ENCODE data around the gene FECH.

The FECH gene

DNA sequence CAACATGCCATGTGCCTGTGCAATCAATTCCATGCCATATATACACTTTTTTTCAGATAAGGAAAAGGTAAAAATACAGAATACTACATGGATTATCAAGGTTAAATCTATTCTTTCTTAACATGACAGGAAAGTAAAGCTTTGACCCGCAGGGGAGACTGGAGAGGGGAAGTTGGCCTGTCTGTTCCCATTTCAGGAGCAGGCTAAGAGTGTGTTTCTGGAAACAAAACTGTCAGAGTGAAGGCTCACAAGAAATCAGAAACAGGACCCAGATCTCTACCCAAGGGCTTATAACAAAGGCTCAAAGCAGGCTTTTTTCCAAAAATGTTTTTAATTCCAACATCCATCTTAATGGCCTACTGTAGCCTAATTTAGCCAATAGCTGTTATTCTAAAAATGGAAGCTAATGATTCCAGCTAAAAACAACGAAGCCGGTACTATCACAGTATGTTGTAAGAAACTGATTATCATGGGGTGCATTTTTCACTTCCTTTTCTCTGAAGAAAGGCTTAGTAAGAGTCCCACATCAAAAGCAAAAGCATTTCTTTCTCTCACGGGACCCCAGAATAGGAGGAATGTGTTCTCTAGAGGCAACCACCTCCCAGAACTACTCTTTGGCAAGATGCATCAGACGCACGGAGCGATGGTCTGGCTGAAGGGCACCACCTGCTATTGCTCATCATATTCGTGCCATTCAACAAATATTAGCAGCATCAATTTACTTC, 41.4 kb downstream of the FECH start:
- TF ChIP-seq, protein P1, sequence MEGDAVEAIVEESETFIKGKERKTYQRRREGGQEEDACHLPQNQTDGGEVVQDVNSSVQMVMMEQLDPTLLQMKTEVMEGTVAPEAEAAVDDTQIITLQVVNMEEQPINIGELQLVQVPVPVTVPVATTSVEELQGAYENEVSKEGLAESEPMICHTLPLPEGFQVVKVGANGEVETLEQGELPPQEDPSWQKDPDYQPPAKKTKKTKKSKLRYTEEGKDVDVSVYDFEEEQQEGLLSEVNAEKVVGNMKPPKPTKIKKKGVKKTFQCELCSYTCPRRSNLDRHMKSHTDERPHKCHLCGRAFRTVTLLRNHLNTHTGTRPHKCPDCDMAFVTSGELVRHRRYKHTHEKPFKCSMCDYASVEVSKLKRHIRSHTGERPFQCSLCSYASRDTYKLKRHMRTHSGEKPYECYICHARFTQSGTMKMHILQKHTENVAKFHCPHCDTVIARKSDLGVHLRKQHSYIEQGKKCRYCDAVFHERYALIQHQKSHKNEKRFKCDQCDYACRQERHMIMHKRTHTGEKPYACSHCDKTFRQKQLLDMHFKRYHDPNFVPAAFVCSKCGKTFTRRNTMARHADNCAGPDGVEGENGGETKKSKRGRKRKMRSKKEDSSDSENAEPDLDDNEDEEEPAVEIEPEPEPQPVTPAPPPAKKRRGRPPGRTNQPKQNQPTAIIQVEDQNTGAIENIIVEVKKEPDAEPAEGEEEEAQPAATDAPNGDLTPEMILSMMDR (IDR thresholded peaks at IDR 0.05; ENCODE audit: insufficient read depth, low read depth, low read length, missing control alignments), result no peak
- peak; percentile 57 for DNase-seq (ENCODE audit: low read depth)
- no peak overlapping the region for H3K4me3 ChIP-seq (ENCODE audit: low read depth, low read length)

DNA sequence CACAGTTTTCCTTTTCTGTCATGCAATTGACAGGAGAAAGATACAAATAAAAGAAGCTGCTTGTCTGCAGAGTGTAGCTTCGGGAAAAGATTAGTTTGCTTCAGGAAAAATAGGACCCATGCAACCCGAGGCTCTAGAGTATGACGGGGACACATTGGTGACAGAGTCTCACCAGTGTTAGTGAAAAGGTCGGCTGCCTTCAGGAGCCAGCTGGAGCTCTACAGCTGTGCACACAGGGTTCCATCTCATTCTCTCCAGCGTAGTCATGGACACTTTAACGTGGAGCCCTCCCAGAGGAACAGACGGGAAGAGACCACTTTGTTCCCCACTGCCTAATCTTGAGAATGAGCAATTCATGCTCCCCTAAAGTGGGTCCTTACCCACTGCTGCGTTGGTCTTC, 42.9 kb downstream of the FECH start:
- TF ChIP-seq, protein P1 (IDR thresholded peaks at IDR 0.05; ENCODE audit: insufficient read depth, low read depth, low read length, missing control alignments), result no peak
- no peak overlapping the region for H3K4me3 ChIP-seq (ENCODE audit: low read depth, low read length)
- no peak for DNase-seq (ENCODE audit: low read depth)

DNA sequence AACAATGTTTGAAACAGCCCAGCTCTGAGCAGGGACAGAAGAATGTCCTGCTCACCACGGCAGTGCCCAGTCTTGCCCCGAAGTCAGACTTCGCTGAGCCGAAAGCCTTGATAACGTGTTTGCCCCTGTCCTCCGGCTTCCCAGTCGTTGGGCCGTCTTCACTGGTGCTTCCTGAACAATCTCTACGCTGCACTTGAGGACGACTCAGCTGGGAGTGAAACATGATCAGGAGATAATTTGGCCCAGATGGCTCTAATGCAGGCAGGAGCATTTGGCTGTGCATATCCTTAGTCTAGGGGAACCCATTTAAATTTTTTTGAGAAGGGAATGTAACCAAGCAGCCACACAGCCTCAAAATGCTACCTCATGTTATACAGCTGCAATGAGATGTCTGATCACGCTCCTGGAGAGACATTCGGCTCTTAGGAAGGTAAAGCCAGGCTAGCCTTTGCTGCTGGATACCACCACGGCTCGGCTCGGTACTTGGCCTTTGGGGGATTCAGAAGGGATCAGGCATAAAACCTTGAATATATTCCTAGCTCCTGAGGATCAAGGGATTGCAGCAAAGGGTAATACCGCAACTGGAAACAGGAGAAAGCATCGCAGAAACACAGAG, 43.6 kb downstream of the FECH start:
- no peak overlapping the region for H3K4me3 ChIP-seq (ENCODE audit: low read depth, low read length)
- TF ChIP-seq, protein P1 (IDR thresholded peaks at IDR 0.05; ENCODE audit: insufficient read depth, low read depth, low read length, missing control alignments), result no peak
- no peak for DNase-seq (ENCODE audit: low read depth)

DNA sequence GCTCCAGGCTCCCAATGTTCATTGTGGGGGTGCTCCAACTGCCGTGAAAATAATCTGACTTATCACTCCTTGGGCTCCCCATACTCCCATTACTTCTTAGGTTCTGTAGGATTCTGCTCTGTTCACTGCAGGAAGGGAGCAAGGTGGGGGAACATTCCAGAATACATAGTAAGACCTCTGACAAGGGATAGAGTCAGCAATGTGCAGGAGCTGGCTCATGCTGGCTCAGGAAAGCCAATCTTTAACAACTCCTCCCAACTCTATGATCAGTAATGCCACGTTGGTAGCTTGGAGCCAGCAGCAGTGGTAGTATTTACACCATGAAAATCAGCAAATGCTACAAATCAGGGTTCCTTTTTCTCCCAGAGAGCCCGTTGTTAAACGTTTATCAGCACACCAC, 44.4 kb downstream of the FECH start:
- no peak overlapping the region for H3K4me3 ChIP-seq (ENCODE audit: low read depth, low read length)
- no peak for DNase-seq (ENCODE audit: low read depth)
- TF ChIP-seq, protein P1 (IDR thresholded peaks at IDR 0.05; ENCODE audit: insufficient read depth, low read depth, low read length, missing control alignments), result no peak

DNA sequence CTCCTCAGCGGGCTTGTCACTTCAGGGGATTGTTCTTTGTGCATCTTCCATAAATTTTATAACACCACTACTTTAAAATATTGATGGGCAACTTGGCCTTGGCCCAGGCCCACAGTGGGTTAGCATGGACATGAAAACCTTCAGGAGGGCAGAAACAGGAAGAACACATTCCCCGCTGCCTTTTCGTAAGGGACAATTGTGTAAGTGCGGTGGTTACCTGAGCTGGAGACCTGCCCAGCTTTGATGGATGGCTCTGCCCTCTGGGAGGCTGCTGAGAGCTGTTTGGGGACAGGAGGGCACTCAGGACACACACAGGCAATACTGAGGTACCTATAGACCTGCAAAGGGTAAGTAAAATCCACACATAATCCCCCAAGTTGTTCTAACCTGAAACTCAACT, 46.8 kb downstream of the FECH start:
- H3K4me3 ChIP-seq (ENCODE audit: low read depth, low read length), result no peak overlapping the region
- DNase-seq (ENCODE audit: low read depth), result no peak
- TF ChIP-seq, protein P1 (IDR thresholded peaks at IDR 0.05; ENCODE audit: insufficient read depth, low read depth, low read length, missing control alignments), result no peak

DNA sequence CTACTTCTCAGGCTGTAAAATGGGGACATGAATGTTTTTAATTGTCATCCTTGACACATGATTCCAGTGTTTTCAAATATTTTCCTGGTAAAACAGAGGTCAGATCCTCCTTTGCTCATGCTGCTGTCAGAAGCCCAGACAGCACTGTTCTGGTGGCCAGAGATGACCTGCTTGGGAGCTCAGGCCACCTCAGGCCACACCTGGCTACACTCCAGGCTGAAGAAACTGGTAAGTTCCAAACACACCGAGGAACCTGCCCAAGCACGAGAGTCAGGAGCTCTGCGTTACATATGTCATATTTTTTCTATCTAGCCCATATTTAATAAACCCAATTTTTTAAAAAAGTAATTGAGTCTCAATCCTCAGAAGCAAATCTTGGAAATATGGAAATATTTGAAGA, 47.9 kb downstream of the FECH start:
- TF ChIP-seq, protein P1 (IDR thresholded peaks at IDR 0.05; ENCODE audit: insufficient read depth, low read depth, low read length, missing control alignments), result no peak
- no peak overlapping the region for H3K4me3 ChIP-seq (ENCODE audit: low read depth, low read length)
- no peak for DNase-seq (ENCODE audit: low read depth)

Data from GM12865 (cell line).